ENCODE measurements around the gene WSCD2. TPM values are rescaled to one million over a fixed set of nuclear protein-coding genes. Genes with fewer than 3 reads are reported as not detected.
A peak's percentile ranks its signal among the peaks of the same experiment; 100 is the strongest.

The WSCD2 gene
- polyA plus RNA-seq, 1 donor (not counting 4 experiments of a cell fraction or from before 2014, with no cell fraction given), result not detected

GRCh38 chr12:108116699-108117098 is 12.4 kb upstream of the WSCD2 start:
- Histone ChIP-seq H3K9me3 (ENCODE audit: control insufficient read depth, low read depth, low read length) (no peaks in the 10 kb centered on the region), H3K9me1 (ENCODE audit: control insufficient read depth, extremely low read depth, insufficient read depth, low read length) (no peaks in the 10 kb centered on the region), H3K27ac (ENCODE audit: control insufficient read depth, insufficient read depth, low read length) (no peak overlapping the region), H4K20me1 (ENCODE audit: control insufficient read depth, extremely low read depth, insufficient read depth, low read length) (no peaks in the 10 kb centered on the region), H3K4me3 (ENCODE audit: control insufficient read depth in 2 of 3, extremely low read depth in 1 of 3, insufficient read depth in 2 of 3, low read depth in 1 of 3, low read length in 3 of 3) (no peak overlapping the region), H3K79me2 (ENCODE audit: control insufficient read depth, insufficient read depth, low read length) (no peaks in the 10 kb centered on the region), H2AFZ (ENCODE audit: control insufficient read depth, low read length) (no peak overlapping the region), H3K36me3 (ENCODE audit: control insufficient read depth in 2 of 2, extremely low read depth in 1 of 2, insufficient read depth in 2 of 2, low read length in 2 of 2) (no peaks in the 10 kb centered on the region), H3K4me2 (ENCODE audit: control insufficient read depth, extremely low read depth, insufficient read depth, low read depth, low read length) (no peak overlapping the region), H3K4me1 (ENCODE audit: control insufficient read depth, extremely low read depth, insufficient read depth, low read length) (peaks cover 7% of the 10 kb centered on the region), H3K9ac (ENCODE audit: control insufficient read depth, extremely low read depth, insufficient read depth, low read length) (no peak overlapping the region), H3K27me3 (ENCODE audit: control insufficient read depth, extremely low read depth, insufficient read depth, low read length) (no peaks in the 10 kb centered on the region)
- no peak for DNase-seq (ENCODE audit: low read depth, low spot score)
- dilution Hi-C loops (cut with MboI; ENCODE audit: extremely low pct_ligation_motif_present, low sequenced_read_pairs), result no loop called here
- TF ChIP-seq CTCF (optimal IDR thresholded peaks at IDR 0.05 in 1 of 3, IDR thresholded peaks at IDR 0.05 in 1 of 3, conservative IDR thresholded peaks at IDR 0.05 in 1 of 3; ENCODE audit: extremely low read depth in 1 of 3, insufficient read depth in 2 of 3, low read length in 3 of 3), result no peak
- FAIRE-seq, result no peak

- Histone ChIP-seq H3K9ac (ENCODE audit: control insufficient read depth, extremely low read depth, insufficient read depth, low read length) (no peak overlapping the region), H3K79me2 (ENCODE audit: control insufficient read depth, insufficient read depth, low read length) (no peaks in the 10 kb centered on the region), H3K4me2 (ENCODE audit: control insufficient read depth, extremely low read depth, insufficient read depth, low read depth, low read length) (no peak overlapping the region), H3K27me3 (ENCODE audit: control insufficient read depth, extremely low read depth, insufficient read depth, low read length) (no peaks in the 10 kb centered on the region), H3K9me1 (ENCODE audit: control insufficient read depth, extremely low read depth, insufficient read depth, low read length) (no peaks in the 10 kb centered on the region), H4K20me1 (ENCODE audit: control insufficient read depth, extremely low read depth, insufficient read depth, low read length) (no peaks in the 10 kb centered on the region), H3K36me3 (ENCODE audit: control insufficient read depth in 2 of 2, extremely low read depth in 1 of 2, insufficient read depth in 2 of 2, low read length in 2 of 2) (no peaks in the 10 kb centered on the region), H3K9me3 (ENCODE audit: control insufficient read depth, low read depth, low read length) (no peaks in the 10 kb centered on the region), H3K4me1 (ENCODE audit: control insufficient read depth, extremely low read depth, insufficient read depth, low read length) (peaks cover 7% of the 10 kb centered on the region), H2AFZ (ENCODE audit: control insufficient read depth, low read length) (no peak overlapping the region), H3K27ac (ENCODE audit: control insufficient read depth, insufficient read depth, low read length) (no peak overlapping the region), H3K4me3 (ENCODE audit: control insufficient read depth in 2 of 3, extremely low read depth in 1 of 3, insufficient read depth in 2 of 3, low read depth in 1 of 3, low read length in 3 of 3) (no peak overlapping the region)
- no peak for TF ChIP-seq EZH2 (IDR thresholded peaks at IDR 0.05; ENCODE audit: low read length)
- TF ChIP-seq CTCF (optimal IDR thresholded peaks at IDR 0.05 in 1 of 3, IDR thresholded peaks at IDR 0.05 in 1 of 3, conservative IDR thresholded peaks at IDR 0.05 in 1 of 3; ENCODE audit: extremely low read depth in 1 of 3, insufficient read depth in 2 of 3, low read length in 3 of 3), result no peak
- DNase-seq (ENCODE audit: low read depth, low spot score) (peak; percentile 56), FAIRE-seq (peak; percentile 85)
- dilution Hi-C loops (cut with MboI; ENCODE audit: extremely low pct_ligation_motif_present, low sequenced_read_pairs), result no loop called here
These were observed 11.8 kb upstream of the WSCD2 start for GRCh38 chr12:108117163-108117849.
